Suppressor macrophage treated with lipopolysaccharide for 1 hour (primary cell): ENCODE measurements around the gene TRRAP.

Experiments used
- DNase-seq, 3 donors: peaks; one replicate each; pipeline ENCODE4 v3.0.0-alpha.2; 2020 to 2022

The TRRAP gene

DNA sequence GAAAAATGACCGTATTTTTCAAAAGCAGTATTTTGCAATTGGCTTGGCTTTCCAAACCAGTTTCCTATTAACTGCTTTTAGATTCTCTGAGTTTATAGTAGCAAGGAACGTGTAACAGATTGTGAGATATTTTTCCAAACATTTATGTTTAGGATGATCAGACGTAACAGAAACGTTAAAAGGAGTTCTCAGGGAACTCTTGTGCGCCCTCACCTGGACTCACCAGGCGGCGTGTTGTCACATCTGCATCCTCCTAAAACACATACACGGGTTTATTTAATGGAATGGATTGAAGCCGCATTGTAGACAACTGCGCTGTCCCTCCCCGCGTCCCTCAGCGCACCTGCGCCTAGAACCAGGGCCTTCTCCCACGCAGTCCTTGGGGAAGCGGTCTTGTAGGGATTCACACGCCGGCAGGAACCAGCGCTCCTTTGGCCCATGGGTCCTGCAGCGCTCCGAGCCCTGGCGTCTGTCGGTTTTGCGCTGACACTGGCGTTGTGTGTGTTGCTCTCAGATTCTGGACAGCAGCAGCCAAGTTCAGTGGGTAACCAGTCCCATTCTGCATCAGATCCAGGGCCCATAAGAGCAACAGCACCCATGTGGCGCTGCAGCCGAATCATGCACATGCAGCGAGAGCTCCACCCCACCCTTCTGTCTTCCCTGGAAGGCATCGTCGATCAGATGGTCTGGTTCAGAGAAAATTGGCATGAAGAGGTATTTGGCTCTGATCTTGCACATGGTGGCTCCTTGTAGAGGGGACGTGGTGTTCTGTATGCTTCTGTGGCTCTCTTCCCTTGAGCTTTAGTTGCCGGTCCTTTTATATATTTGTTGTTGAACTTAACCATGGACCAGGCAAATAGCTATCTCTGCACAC is 114.9 kb downstream of the TRRAP start:
- no peak for DNase-seq

- DNase-seq, result no peak
Measured at GRCh38 chr7:98994046-98994944, 116.0 kb downstream of the TRRAP start.

- DNase-seq, result no peak
Measured at GRCh38 chr7:98995111-98995510, 116.8 kb downstream of the TRRAP start.

DNA sequence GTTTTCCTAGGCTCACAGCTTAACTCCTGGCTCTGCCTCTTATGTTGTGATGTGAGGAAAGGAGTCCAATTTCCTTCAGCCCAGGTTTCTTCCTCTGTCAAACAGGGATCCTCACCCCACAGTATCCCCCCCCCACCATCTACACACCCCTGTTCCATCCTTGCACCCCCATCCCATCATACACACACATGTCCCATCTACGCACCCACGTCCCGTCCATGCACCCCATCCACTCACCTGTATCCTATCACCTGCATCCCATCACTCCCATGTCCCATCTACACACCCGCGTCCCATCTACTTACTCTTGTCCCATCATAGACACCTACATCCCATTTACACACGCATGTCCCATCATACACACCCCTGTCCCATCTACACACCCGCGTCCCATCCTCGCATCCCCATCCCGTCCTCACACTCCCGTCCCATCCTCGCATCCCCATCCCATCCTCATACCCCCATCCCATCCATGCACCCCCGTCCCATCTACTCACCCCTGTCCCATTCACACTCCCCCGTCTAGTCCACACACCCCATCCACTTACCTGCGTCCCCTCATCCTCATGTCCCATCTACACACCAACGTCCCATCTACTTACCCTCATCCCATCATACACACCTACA is 117.3 kb downstream of the TRRAP start:
- no peak for DNase-seq

DNA sequence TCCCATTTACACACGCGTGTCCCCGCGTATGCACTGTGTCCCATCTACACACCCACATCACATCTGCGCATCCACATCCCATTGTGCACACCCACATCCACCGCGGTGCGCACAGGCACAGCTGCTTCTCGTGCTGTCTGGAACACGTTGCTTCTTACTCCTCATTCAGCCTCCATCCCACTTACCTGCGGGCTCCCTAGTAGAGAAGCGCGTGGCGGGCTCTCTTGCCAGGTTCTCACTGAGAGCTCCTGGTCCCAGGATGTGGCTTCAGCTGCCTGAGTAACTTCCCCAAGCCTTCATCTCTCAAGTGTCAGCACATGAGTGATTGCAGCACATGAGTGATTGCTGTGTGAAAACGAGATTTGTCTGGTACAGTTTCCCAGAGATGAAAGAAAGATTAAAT is 117.8 kb downstream of the TRRAP start:
- DNase-seq, result no peak

DNA sequence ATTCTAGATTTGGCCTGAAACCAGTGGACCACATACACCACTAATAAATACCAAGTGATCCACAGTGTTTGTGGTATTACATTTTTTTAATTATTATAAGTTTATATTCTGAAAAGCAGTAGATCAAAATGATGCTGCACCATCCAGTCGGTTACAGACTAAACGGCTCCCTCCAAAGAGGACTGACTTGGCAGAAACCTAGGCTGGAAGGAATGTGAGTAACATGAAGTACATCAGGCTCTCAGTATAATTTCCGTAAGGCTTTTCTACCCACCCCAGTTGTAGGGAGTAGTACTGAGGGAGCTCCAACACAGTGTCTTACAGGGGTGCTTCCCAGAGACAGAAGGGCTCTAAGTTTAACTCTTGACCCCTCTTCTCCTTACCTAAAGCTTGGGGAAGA is 119.5 kb downstream of the TRRAP start:
- no peak for DNase-seq

- DNase-seq, result no peak
Measured at GRCh38 chr7:98998821-98999725, 120.7 kb downstream of the TRRAP start.

GRCh38 chr7:99000196-99000903 is 122.0 kb downstream of the TRRAP start:
- DNase-seq, result no peak

GRCh38 chr7:99000904-99001465 is 122.7 kb downstream of the TRRAP start:
- no peak for DNase-seq

- DNase-seq, result no peak
Measured at GRCh38 chr7:99001482-99002147, 123.3 kb downstream of the TRRAP start.

GRCh38 chr7:99002148-99002826 is 124.0 kb downstream of the TRRAP start:
- no peak for DNase-seq

GRCh38 chr7:99002827-99003212 is 124.5 kb downstream of the TRRAP start:
- DNase-seq, result no peak

DNA sequence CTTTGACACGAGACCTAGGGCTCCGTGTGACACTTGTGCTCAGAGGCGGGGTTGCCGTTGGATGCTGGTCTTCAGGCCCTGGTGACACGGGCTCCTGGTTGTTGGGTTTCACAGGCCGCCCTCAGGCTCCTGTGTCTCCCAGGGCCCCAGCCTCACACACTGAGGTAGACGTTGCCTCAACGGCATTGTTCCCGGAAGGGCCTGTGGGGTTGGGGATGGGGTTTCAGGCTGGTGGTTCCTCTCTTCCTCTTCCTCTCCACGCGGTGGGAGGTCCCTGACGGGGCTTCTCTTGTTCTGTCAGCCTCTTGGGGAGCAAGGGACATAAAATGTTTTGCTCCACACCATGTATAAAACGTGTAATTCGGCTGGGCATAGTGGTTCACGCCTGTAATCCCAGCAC is 125.1 kb downstream of the TRRAP start:
- DNase-seq, result no peak

- peak in 2 of 3 donors; percentile 10 to 18 for DNase-seq
Measured at GRCh38 chr7:99004216-99004615, 125.9 kb downstream of the TRRAP start.

DNA sequence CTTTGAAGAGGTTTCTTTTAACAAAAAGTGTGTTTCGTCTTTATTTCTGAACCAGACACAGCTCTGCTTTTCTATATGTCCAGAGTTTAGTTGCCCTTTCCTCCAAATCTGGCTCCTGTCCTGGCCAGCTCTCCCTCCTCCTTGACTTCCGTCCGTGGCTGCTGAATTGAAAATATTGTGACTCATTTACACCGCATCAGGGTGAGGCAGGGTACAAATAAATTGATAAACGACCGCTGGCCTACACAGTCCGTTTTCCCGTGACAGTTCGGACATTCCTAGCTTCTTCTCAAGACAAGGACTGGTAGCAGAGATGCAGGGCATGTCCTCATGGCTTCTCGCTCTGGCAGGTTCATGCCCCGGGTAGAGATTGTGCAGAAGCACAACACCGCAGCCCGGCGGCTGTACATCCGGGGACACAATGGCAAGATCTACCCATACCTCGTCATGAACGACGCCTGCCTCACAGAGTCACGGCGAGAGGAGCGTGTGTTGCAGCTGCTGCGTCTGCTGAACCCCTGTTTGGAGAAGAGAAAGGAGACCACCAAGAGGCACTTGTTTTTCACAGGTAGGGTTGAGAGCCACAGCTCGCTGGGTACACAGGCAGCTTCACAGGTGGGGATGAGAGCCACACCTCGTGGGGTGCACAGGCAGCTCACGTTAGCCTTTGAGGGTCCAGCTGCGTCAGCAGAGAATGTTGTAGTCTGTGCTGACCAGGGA is 126.6 kb downstream of the TRRAP start:
- no peak for DNase-seq

DNA sequence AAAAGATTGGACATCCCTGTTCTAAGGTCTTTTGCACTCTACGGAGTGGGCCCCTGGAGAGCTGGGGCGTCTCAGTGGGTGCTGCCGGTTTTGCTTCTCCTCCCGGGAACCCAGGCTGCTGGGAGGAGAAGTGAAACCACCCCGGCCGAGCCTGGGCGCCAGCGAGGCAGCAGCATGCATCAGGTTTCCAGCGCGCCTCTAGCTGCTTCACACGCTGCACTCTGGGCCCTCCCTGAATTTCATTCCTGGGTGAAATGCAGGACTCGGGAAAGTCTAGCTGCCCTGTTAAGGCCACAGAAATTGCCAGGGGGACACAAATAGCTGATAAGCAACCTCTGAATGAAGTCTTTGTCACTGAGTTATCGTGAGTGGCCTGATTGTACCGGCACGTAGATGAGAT is 127.4 kb downstream of the TRRAP start:
- peak in 2 of 3 donors; percentile 44 to 56 for DNase-seq

- no peak for DNase-seq
Measured at GRCh38 chr7:99006739-99007424, 128.6 kb downstream of the TRRAP start.

DNA sequence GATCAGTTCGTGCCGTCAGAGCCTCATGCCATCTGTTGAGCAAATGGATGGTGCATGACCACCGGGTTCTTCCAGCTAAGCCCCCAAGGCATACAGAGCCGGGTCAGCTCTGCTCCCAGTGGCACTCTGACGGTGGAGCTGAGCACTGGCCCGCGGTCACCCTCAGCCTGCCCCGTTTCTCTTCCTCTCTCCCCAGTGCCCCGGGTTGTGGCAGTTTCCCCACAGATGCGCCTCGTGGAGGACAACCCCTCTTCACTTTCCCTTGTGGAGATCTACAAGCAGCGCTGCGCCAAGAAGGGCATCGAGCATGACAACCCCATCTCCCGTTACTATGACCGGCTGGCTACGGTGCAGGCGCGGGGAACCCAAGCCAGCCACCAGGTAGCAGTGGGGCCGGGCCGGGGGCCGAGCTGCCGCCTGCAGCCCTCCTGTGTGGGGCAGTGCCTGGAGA is 129.9 kb downstream of the TRRAP start:
- DNase-seq, result no peak
